K562 (cell line): Measurements from ENCODE around the gene GCC1. TPM values are rescaled to one million over a fixed set of nuclear protein-coding genes. Genes with fewer than 3 reads are reported as not detected.

Experiments used
- ASH1L ChIP-seq: fragments of 450-650 bp; IDR thresholded peaks from 2 replicates; pipeline ENCODE4 v1.6.1; 2018; ENCODE audit warnings: borderline replicate concordance, mild to moderate bottlenecking, low read depth; ENCODE audit not compliant: partially characterized antibody
- CTBP1 ChIP-seq: fragments of 450-650 bp; IDR thresholded peaks from 2 replicates; pipeline ENCODE4 v1.6.1; 2016; ENCODE audit warnings: borderline replicate concordance
- CTCF ChIP-seq, 3 experiments: IDR thresholded peaks in 2 of 3; conservative IDR thresholded peaks in 1 of 3; 2 replicates each; pipeline ENCODE4 v1.5.1; 2011 to 2012; ENCODE audit warnings: low read length in 3 of 3, mild to moderate bottlenecking in 3 of 3, control low read depth in 2 of 3, improper control_type of control experiment in 1 of 3, inconsistent platforms in 1 of 3, low read depth in 1 of 3, mixed read lengths in 1 of 3, moderate library complexity in 1 of 3; ENCODE audit not compliant: insufficient read depth in 2 of 3
- CTCFL ChIP-seq: IDR thresholded peaks from 2 replicates; pipeline ENCODE4 v1.6.1; 2011; ENCODE audit warnings: borderline replicate concordance, low read depth, mild to moderate bottlenecking, moderate library complexity, low read length; ENCODE audit not compliant: insufficient read depth, poor library complexity, severe bottlenecking
- EHMT2 ChIP-seq: fragments of 450-650 bp; IDR thresholded peaks from 2 replicates; pipeline ENCODE4 v1.6.1; 2018; ENCODE audit warnings: antibody characterized with exemption
- MYNN ChIP-seq, 2 experiments: sonication (generic); formaldehyde crosslinking in 1 of 2; IDR thresholded peaks; 2 replicates each; pipeline versions ENCODE4 v1.5.0 to v1.6.1; 2016 to 2020; ENCODE audit warnings: antibody characterized with exemption in 1 of 2, missing genetic modification reagents in 1 of 2
- PHTF2 ChIP-seq: fragments of 250-450 bp; sonication (Bioruptor Pico); IDR thresholded peaks from 2 replicates; pipeline ENCODE4 v1.5.0; 2021; ENCODE audit warnings: mild to moderate bottlenecking
- RAD21 ChIP-seq, 2 experiments: fragments of 250-450 bp in 1 of 2; fragments of 450-650 bp in 1 of 2; sonication (Bioruptor Pico) in 1 of 2; formaldehyde crosslinking in 1 of 2; IDR thresholded peaks in 1 of 2; conservative IDR thresholded peaks in 1 of 2; 2 replicates each; pipeline versions ENCODE4 v1.4.0 to v1.8.0; 2020 to 2022; ENCODE audit warnings: mild to moderate bottlenecking in 2 of 2, moderate library complexity in 1 of 2
- REST ChIP-seq, 2 experiments: fragments of 450-650 bp; formaldehyde crosslinking in 1 of 2; IDR thresholded peaks; 2 replicates each; pipeline versions ENCODE4 v1.4.0 to v1.6.1; 2014 to 2020; ENCODE audit warnings: mild to moderate bottlenecking in 2 of 2, borderline replicate concordance in 1 of 2, low read depth in 1 of 2
- TAF7 ChIP-seq: fragments of 450-650 bp; IDR thresholded peaks from 2 replicates; pipeline ENCODE4 v1.6.1; 2016; ENCODE audit warnings: missing genetic modification characterization, missing compliant biosample characterization
- ZKSCAN1 ChIP-seq: fragments of 150-350 bp; IDR thresholded peaks from 2 replicates; pipeline ENCODE4 v1.6.1; 2016; ENCODE audit warnings: low read depth, low read length
- polyA plus RNA-seq, 8 experiments: library from polyadenylated mRNA; depleted of rRNA in 4 of 8; stranded (reverse) in 5 of 8; unstranded in 3 of 8; fragments of >200 nt; fragmentation: Nextera tagmentation in 2 of 8; fragmentation: Illumina TruSeq in 1 of 8; extraction: Ambion mirVana in 2 of 8; extraction: Trizol in 1 of 8; gene quantifications; 2 replicates each; pipeline versions ENCODE4 v1.2.1 to v1.2.3, GENCODE V29; 2011 to 2014; ENCODE audit warnings: inconsistent platforms in 1 of 8, missing spikeins in 1 of 8
- total RNA-seq, 7 experiments: library from RNA; depleted of rRNA in 6 of 7; stranded (reverse); fragments of >200 nt in 6 of 7; fragmentation: Illumina TruSeq in 2 of 7; extraction: Trizol in 2 of 7; gene quantifications; 2 replicates each; pipeline versions ENCODE4 v1.2.1 to v1.2.3, GENCODE V29; 2011 to 2021; ENCODE audit warnings: low replicate concordance in 1 of 7

GCC1 gene
- total and polyA plus RNA-seq, 9 of the 15 experiments (the other 6 are each of a cell fraction or from before 2014, with no cell fraction given): 1.9 to 19.8 (median 10.9) TPM

GRCh38 chr7:127598318-127598717, 12.9 kb upstream of the GCC1 start (continued):
- TF ChIP-seq REST (IDR thresholded peaks at IDR 0.05; ENCODE audit: borderline replicate concordance): peak; percentile 52; the same call in 1 of the 2 replicates
- no peak for TF ChIP-seq REST (CRISPR knock-in tag; IDR thresholded peaks at IDR 0.05; ENCODE audit: low read depth)
- peak in 1 of 2 experiments; percentile 59; a peak in 2 of 4 replicates for TF ChIP-seq RAD21 (CRISPR knock-in tag; conservative IDR thresholded peaks at IDR 0.05 in 1 of 2, IDR thresholded peaks at IDR 0.05 in 1 of 2)
- TF ChIP-seq CTCF (IDR thresholded peaks at IDR 0.05 in 2 of 3, conservative IDR thresholded peaks at IDR 0.05 in 1 of 3; ENCODE audit: insufficient read depth in 2 of 3, low read depth in 1 of 3, low read length in 3 of 3): peak; percentile 75 to 98 (median 93)
- no peak for TF ChIP-seq PHTF2 (CRISPR knock-in tag)
- TF ChIP-seq TAF7: no peak
- TF ChIP-seq ASH1L: no peak
- peak; percentile 37; the same call in 1 of the 2 replicates for TF ChIP-seq EHMT2
- TF ChIP-seq CTCFL: peak; percentile 92
- 0 out of 2 replicates have a peak, but pooled peaks have one; percentile 45 for TF ChIP-seq ZKSCAN1
- 0 out of 2 replicates have a peak, but pooled peaks have one; percentile 20 for TF ChIP-seq MYNN (IDR thresholded peaks at IDR 0.05)
- no peak for TF ChIP-seq MYNN (CRISPR knock-in tag; IDR thresholded peaks at IDR 0.05)
- TF ChIP-seq CTBP1: peak; percentile 41; the same call in 1 of the 2 replicates
